Renal pelvis (tissue), 4 donors: ENCODE data around the gene NELL2. TPM values are rescaled to one million over a fixed set of nuclear protein-coding genes. Genes with fewer than 3 reads are reported as not detected.
"Not testable (repeated sequence)": the region's sequence is repeated elsewhere in the genome, so short reads cannot be mapped to it uniquely, and the experiment has no call there.

Experiments
- DNase-seq: peaks from one replicate; pipeline ENCODE4 v3.0.0-alpha.2; 2013
- polyA plus RNA-seq, 3 donors: library from polyadenylated mRNA; unstranded; fragments of 120-200 nt; gene quantifications; one replicate each; pipeline ENCODE4 v1.2.1, GENCODE V29; 2013; ENCODE audit not compliant: insufficient read length in 3 of 3

Gene NELL2
- polyA plus RNA-seq, 3 donors, result 11.9 to 18.7 (median 16.4) TPM

DNA sequence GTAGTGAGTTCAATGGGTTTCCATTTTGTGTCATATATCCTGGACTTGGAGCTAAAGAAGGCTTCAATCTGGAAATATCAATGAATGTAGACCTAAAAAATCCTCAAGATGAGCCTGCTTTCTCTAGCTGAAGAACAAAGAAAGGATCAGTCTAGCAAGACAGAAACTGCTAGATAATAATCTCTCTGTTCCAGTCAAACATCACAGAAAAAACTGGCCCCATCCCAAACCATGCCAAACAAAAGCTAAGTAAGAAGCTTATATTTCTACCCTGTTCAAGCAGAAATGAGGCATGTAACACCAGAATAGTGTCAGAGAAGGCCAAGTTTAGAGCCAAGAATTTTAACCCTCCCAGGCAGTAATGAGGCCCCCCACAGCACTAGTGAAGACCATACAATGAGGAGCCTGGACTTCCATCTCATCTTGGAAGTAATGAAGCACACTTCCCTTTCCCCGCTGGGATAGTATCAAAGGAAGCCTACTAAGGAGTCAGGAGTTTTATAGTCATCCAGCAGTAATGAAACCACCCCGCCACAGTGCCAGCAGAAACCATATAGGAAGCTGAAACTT is 95.8 kb downstream of the NELL2 start:
- no peak for DNase-seq

DNA sequence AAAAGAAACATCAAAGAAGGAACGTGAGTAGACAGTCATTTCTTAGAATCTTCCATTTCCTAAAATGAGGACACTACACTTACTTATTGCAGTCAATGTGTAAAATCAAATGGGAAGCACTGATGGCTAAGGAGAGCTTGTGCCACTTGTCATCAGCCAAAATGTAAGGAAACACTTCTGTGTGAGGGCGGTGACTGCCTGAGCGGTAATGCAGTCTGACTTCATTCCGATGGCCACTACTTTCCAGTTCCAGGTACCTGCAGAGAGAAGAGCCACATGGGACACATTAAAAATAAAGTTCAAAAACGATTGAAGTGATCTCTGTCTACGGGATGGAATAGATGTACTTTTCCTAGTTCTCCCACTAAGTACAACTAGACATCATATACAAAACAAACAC is 96.3 kb downstream of the NELL2 start:
- no peak for DNase-seq

DNA sequence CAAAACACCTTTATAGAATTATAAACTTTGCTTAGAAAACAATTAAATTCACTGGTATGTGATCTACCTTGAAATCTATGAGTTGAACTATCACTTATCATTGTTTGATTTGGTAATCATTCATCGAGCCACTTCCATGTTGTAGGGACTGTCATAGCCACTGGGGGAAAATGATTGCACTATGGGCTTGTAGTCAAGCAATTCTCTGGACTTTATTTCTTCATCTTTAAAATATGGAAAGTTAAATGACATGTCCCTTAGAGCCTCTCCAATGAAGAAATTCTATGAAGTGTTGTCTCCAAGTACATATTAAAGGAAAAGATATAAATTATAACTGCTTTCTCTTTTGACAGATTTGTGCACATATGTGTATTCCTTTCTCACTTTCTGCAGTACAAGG is 97.3 kb downstream of the NELL2 start:
- DNase-seq, result no peak

- no peak for DNase-seq
These were observed 99.1 kb downstream of the NELL2 start for GRCh38 chr12:44777044-44777443.

GRCh38 chr12:44775901-44776300 is 100.2 kb downstream of the NELL2 start:
- no peak for DNase-seq

DNA sequence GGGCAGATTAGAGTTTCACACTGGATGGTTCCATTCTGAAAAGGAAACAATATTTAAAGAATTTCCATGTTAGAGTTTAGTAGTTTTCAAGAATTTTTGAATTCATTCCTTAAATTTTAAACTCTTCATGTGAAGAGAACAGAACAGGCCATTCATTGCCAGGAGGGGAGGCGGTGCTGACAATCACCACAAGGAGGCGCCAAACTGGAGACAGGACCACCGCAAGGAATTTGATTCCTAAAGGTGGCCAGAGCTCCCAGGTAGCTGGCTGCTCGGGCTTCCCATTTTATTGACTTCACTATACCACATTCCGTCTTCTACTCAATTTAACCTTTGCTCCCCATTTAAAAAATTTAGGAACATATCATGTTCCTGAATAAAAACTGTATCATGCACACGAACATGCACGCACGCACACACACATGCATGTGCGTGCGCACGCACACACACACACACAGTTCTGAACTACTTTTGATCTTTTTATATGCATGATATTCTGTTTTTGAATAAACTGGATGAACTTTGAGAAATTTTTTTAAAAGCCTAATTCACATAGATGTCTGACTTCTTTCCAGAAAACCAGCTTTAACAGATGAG is 101.2 kb downstream of the NELL2 start:
- DNase-seq, result no peak

- no peak for DNase-seq
These were observed 104.6 kb downstream of the NELL2 start for GRCh38 chr12:44771485-44772021.

DNA sequence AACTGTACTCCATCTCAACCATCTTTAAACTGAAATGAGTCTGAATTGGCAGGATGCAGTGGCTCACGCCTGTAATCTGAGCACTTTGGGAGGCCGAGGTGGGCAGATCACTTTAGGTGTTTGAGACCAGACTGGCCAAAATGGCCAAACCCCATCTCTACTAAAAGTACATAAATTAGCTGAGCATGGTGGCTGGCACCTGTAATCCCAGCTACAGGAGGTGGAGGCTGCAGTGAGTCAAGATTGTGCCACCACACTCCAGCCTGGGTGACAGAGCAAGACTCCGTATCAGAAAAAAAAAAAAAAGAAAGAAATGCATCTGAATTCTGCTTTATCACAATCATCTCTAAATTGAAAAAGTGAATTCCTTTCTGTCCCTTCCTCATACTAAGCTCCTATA is 110.3 kb downstream of the NELL2 start:
- no peak for DNase-seq

- no peak for DNase-seq
These were observed 113.1 kb downstream of the NELL2 start for GRCh38 chr12:44763021-44763420.

DNA sequence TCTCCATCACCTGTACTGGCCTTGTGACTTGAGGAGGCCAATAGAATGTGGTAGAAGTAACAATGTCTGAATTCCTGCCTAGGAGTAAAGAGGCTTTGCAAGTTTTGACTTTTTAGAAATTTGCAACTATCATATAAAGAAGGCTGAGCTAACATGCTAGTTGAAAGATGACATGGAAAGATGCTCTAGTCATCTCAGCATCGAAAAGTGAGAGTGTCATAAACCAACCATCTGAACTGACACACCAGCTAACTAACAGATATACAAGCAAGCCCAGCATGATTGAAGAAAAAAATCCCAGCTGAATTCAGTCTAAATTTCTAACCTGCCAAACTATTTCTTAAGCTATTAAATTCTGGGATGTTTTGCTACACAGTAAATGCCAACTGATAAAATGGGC is 116.8 kb downstream of the NELL2 start:
- DNase-seq, result no peak

GRCh38 chr12:44750468-44750867 is 125.6 kb downstream of the NELL2 start:
- no peak for DNase-seq

DNA sequence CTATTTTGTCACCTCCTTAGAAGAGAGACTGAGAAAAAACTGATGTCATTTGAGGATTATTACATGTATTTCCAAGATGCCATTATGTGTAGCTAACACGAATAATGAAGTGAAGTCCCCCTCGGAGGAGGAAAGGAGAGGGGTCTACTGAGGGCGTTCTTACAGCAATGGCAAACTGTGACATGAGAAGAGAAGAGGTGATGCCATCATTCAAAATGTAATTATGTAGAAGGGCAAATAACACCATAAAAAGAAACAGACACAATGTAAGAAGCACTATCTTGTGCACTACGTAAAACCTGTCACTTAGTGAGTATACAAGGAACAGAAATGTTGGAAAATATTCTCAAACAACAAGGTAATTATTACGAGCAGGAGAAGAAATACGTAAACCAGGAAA is 126.5 kb downstream of the NELL2 start:
- no peak for DNase-seq

- DNase-seq, result no peak
These were observed 127.1 kb downstream of the NELL2 start for GRCh38 chr12:44748950-44749468.

GRCh38 chr12:44741292-44741980 is 134.7 kb downstream of the NELL2 start:
- DNase-seq, result not testable (repeated sequence)

- DNase-seq, result no peak
These were observed 138.1 kb downstream of the NELL2 start for GRCh38 chr12:44738051-44738450.

GRCh38 chr12:44728566-44728965 is 147.5 kb downstream of the NELL2 start:
- DNase-seq, result no peak

- no peak for DNase-seq
These were observed 155.8 kb downstream of the NELL2 start for GRCh38 chr12:44720265-44720664.

GRCh38 chr12:44717612-44718011 is 158.5 kb downstream of the NELL2 start:
- no peak for DNase-seq

DNA sequence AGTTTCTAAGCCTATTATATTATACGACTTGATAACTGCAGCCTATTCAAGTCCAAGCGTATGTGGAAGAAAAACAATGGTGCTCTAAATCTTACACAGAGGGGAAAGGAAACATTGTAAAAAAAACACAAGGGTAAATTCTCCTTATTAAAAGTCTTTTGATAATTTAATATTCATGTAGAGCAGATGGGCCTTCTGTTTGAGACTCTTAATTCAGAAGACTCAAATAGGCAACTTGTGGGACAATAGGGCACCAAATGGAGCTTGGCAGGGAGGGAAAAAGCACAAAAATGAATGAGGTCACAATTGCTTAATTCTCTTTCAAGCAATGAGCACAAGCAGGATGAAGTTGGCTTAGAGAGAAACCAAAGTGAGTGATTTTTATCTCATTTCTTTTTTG is 159.4 kb downstream of the NELL2 start:
- no peak for DNase-seq

DNA sequence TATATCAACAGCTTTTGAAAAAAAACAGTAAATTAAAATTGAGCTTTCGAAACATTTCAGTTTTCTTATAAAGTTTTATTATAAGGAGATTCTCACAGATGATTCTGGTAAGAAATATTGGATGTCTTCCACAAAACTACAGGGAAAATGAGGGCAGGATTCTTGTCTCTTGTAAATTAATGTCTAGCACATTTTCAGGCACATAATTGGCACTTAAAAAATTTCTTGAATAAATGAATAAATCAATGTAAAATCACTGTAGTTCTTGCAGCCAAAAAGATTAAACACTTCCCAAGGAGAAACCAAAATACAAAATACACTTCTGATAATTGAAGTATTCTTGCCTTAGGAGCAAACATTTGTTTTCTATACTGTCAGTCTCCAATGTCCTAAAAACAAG is 164.4 kb downstream of the NELL2 start:
- DNase-seq, result no peak

GRCh38 chr12:44709166-44709565 is 166.9 kb downstream of the NELL2 start:
- DNase-seq, result no peak

DNA sequence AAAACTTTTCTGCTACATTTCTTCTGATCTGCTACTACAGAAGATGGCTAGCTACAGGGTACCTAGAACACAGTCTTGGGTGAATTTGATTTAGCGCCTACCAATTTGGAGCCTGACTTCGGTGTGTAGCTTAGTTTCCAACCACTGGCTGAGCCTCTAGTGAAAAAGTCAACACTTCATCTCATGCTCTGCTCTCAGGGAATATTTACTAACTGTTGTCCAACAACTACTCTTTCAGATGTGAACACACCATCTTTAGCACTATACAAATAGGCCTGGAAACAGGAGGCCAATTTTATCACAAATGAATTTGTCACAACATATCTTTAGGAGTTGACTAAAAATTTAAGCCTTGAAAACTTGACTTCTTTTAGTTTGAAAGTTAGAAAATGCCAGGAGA is 167.9 kb downstream of the NELL2 start:
- no peak for DNase-seq
